ENCODE results near the gene CHIT1.

The CHIT1 gene

DNA sequence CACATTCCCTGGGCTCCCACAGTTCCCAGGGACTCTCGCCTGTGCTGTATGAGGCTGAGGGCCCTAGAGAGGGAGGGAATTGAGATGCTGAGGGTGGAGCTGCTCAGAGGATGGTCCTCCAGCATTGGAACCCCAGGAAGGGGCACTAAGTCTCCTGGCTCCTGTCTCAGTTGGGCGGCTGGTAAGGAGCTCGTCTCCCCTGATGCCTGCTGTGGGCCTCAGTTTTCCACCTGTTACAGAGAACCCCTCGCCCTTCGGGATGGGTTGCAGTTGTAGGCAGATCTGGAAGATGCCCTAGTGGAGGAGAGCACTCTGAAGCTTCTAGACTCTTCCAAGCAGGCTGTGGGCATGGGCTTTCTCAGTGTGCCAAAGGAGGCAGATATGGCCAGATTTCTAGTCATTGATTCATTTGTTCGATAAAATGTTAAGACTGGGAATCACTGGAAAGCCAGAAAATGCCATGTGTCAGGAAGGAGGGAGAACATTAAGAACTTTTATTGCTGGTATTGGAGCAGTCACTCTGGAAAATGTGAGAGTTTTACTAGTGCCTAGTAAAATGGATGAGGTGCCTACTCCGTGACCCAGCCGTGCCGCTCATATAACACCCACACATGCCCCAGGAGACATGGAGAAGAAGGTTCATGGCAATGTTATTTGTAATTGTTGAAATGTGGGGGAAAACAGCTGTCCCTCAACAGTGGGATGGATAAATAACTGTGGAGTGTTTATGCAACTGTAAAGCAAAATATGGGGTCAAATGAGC lies 53.0 kb downstream of the CHIT1 start:
- no peak for DNase-seq (ENCODE audit: extremely low read depth in 1 of 2, low read depth in 1 of 2)

GRCh38 chr1:203175827-203176241 lies 53.6 kb downstream of the CHIT1 start:
- DNase-seq (ENCODE audit: extremely low read depth in 1 of 2, low read depth in 1 of 2): no peak

GRCh38 chr1:203175237-203175826 lies 54.1 kb downstream of the CHIT1 start, which contains the start of gene MYBPH:
Gene MYBPH, minus strand, starts transcription at chr1:203175826. Its CDS starts 71 bp downstream, at chr1:203175755.
- no peak for DNase-seq (ENCODE audit: extremely low read depth in 1 of 2, low read depth in 1 of 2)

- DNase-seq (ENCODE audit: extremely low read depth in 1 of 2, low read depth in 1 of 2): no peak
Observed at GRCh38 chr1:203174324-203174985, 55.0 kb downstream of the CHIT1 start.

- DNase-seq (ENCODE audit: extremely low read depth in 1 of 2, low read depth in 1 of 2): no peak
Observed at GRCh38 chr1:203173566-203173965, 55.9 kb downstream of the CHIT1 start.

GRCh38 chr1:203173011-203173555 lies 56.4 kb downstream of the CHIT1 start:
- DNase-seq (ENCODE audit: extremely low read depth in 1 of 2, low read depth in 1 of 2): no peak

DNA sequence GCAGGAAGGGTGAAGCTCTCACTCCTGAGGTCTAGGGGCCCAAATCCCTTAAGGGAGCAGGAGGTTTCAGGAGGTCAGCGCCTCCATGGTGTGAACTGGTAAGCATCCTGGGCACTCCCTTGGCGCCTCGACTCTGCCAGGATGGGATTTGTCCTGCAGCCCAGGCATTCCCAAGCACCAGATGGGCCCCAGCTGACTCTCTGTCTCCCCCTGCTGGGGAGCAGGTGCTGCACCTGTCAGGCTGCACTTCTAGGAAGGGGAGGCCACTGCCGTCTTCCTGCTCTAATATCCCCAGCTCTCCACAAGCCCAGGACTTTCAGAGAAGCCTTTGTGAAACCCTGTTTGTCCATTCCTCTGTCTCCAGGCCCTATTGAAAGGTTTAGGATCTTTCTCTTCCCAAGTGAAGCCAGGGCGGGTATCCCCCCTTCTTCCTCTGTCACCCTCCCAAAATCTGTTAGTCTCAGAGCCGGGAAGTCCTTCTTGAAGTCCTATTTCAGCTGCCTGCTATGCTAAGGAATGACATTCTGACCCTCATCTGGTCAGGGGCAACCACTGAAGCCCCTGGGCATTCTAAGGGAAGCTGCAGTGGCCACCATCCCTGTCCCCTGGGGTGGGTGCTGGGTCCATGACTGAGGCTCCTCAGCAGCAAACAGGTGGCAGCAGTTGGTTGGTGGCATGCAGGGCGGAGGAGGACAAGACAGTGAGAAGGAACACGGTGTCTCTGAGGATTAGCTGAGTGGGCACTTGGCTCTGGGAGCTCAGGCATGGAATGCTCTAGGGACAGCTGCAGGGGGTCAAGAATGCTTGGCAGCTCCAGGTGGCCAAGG lies 57.1 kb downstream of the CHIT1 start:
- DNase-seq (ENCODE audit: extremely low read depth in 1 of 2, low read depth in 1 of 2): peak in 1 of 2 donors; percentile 8

- DNase-seq (ENCODE audit: extremely low read depth in 1 of 2, low read depth in 1 of 2): no peak
Observed at GRCh38 chr1:203171341-203172183, 57.9 kb downstream of the CHIT1 start.

DNA sequence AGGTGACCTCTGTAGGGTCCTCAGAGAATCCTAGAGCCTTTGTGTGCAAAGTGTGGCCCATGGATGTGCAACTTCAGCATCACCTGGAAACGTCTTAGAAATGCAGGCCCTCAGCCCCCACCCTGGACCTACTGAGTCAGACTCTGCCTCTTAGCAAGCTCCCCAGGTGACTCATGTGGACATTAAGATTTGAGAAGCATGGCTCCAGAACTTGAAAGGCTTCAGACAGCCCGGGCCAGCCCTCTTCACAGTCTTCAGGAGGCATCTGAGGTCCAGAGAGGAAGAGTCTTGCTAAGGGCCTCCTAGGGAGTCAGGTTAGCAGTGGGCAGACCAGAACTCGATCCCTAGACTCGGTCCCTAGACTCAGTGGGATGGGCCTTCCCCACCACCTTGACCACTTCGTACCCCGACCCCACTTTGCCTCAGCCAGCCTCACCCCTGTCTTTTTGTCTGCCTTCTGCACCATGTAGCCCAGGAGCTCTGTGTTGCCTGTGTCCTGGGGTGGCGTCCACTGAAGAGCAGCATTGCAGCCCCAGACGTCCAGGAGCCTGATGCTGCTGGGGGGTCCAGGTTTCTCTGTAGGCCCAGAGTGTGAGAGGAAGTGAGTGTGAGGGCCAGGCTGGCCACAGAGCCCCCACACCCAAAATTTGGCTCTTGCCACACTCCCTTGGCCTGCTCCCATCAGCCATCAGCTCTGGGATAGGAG lies 58.7 kb downstream of the CHIT1 start:
- DNase-seq (ENCODE audit: extremely low read depth in 1 of 2, low read depth in 1 of 2): no peak

DNA sequence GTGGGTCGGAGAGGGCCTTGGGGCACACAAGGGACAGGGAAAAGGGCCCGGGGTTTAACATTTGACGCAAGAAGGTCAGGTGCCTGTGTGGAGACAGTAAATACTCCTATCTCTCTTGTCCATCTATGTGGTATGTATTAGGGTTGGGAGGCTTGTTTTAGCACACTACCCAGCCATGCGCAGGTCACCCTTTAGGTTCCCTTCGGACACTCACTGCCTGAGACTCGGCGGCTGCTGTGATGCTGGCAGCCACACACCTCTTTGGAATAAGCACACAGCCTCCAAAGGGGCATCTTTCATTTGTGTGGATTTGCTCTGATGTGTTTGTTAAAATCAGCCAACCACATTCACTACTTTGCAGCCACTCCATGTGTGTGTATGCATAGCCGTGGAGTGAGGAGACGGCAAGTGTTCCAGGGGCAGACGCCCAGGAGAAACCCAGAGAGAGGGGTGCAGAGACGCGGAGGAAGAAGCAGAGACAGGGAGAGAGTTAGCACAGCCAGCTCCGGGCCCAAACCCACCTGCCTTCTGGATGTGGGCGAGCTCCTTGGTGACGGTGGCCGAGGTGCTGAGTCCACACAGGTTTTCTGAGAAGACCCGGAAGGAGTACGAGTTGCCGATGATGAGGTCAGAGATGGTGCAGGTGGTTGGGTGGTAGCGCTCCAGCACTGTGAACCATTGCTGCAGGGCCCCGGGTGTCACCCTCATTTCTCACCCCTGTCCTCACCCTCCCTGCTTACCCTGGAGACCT lies 59.5 kb downstream of the CHIT1 start:
- DNase-seq (ENCODE audit: extremely low read depth in 1 of 2, low read depth in 1 of 2): no peak

GRCh38 chr1:203168991-203169390 lies 60.5 kb downstream of the CHIT1 start:
- DNase-seq (ENCODE audit: extremely low read depth in 1 of 2, low read depth in 1 of 2): no peak

- no peak for DNase-seq (ENCODE audit: extremely low read depth in 1 of 2, low read depth in 1 of 2)
Observed at GRCh38 chr1:203168256-203168786, 61.2 kb downstream of the CHIT1 start.

GRCh38 chr1:203167913-203168200 lies 61.6 kb downstream of the CHIT1 start:
- no peak for DNase-seq (ENCODE audit: extremely low read depth in 1 of 2, low read depth in 1 of 2)

- no peak for DNase-seq (ENCODE audit: extremely low read depth in 1 of 2, low read depth in 1 of 2)
Observed at GRCh38 chr1:203167026-203167912, 62.2 kb downstream of the CHIT1 start.

GRCh38 chr1:203166192-203166940 lies 63.1 kb downstream of the CHIT1 start:
- no peak for DNase-seq (ENCODE audit: extremely low read depth in 1 of 2, low read depth in 1 of 2)
